Adrenal gland (tissue), 5 donors: ENCODE results near the gene SLCO1B1.

Experiments used
- POLR2A ChIP-seq, 2 donors: fragments of 450-650 bp; IDR thresholded peaks; one replicate each; pipeline ENCODE4 v1.6.1; 2017; ENCODE audit warnings: antibody characterized with exemption in 2 of 2, mild to moderate bottlenecking in 2 of 2, moderate library complexity in 1 of 2
- TF ChIP-seq, protein P1 (sequence below), 6 experiments: fragments of 450-650 bp in 4 of 6; fragments of 200-600 bp in 2 of 6; sonication (generic) in 1 of 6; IDR thresholded peaks; 1 replicate in 5 of 6; 2 replicates in 1 of 6; pipeline versions ENCODE4 v1.5.1 to v1.8.0; 2016 to 2021; ENCODE audit warnings: antibody characterized with exemption in 6 of 6, mild to moderate bottlenecking in 2 of 6, moderate library complexity in 1 of 6
- donor health status: DM: no; HTN: no; CAD: no.

DNA sequence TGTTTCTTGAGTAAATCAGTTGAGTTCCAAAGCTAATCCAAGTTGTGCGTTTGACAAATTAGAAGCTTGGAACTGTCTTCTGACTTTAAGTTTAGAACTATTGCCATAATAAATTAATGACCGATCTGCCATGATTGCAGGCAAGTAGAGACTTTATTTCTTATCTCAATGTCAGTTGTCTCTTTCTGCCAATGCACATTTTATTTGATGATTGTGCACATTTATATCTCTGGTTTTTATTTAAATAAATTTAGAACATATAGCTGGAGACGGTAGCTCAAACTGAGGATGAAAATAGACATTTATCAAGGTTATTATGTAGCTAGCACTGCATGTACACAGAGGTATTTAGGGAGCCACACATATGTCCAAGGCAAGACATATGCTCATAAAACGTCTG lies 34.1 kb downstream of the SLCO1B1 start:
- TF ChIP-seq, protein P1, sequence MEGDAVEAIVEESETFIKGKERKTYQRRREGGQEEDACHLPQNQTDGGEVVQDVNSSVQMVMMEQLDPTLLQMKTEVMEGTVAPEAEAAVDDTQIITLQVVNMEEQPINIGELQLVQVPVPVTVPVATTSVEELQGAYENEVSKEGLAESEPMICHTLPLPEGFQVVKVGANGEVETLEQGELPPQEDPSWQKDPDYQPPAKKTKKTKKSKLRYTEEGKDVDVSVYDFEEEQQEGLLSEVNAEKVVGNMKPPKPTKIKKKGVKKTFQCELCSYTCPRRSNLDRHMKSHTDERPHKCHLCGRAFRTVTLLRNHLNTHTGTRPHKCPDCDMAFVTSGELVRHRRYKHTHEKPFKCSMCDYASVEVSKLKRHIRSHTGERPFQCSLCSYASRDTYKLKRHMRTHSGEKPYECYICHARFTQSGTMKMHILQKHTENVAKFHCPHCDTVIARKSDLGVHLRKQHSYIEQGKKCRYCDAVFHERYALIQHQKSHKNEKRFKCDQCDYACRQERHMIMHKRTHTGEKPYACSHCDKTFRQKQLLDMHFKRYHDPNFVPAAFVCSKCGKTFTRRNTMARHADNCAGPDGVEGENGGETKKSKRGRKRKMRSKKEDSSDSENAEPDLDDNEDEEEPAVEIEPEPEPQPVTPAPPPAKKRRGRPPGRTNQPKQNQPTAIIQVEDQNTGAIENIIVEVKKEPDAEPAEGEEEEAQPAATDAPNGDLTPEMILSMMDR (IDR thresholded peaks at IDR 0.05): no peak
- TF ChIP-seq POLR2A (IDR thresholded peaks at IDR 0.05): no peak
